ENCODE measurements around the gene SERPINI2. TPM values are rescaled to one million over a fixed set of nuclear protein-coding genes. Genes with fewer than 3 reads are reported as not detected.

Gene SERPINI2
- total and polyA plus RNA-seq, 2 donors (not counting 3 experiments of a cell fraction or from before 2014, with no cell fraction given), result not detected

DNA sequence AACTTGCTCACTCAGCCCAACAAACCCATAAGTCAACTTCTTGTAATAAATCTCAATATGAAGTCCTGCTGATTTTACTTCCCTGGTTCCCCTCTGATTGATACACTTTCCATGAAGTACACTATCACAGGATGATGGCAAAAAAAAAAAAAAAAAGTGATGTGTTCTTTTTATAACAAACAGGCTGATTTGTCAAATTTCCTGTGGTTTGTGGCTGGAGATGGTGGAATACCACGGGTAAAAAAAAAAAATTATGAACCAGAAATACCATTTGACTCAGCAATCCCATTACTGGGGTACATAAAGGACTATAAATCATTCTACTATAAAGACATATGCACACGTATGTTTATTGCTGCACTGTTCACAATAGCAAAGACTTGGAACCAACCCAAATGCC is 10.7 kb upstream of the SERPINI2 start:
- TF ChIP-seq GATA2 (IDR thresholded peaks at IDR 0.05; ENCODE audit: insufficient read depth, insufficient read length, low read depth, low read length), result no peak
- no peak for TF ChIP-seq FOS (IDR thresholded peaks at IDR 0.05; ENCODE audit: borderline replicate concordance, insufficient read depth, low read length)
- TF ChIP-seq EZH2 (IDR thresholded peaks at IDR 0.05; ENCODE audit: borderline replicate concordance, low read depth, low read length, severe bottlenecking), result no peak
- TF ChIP-seq, protein P1, sequence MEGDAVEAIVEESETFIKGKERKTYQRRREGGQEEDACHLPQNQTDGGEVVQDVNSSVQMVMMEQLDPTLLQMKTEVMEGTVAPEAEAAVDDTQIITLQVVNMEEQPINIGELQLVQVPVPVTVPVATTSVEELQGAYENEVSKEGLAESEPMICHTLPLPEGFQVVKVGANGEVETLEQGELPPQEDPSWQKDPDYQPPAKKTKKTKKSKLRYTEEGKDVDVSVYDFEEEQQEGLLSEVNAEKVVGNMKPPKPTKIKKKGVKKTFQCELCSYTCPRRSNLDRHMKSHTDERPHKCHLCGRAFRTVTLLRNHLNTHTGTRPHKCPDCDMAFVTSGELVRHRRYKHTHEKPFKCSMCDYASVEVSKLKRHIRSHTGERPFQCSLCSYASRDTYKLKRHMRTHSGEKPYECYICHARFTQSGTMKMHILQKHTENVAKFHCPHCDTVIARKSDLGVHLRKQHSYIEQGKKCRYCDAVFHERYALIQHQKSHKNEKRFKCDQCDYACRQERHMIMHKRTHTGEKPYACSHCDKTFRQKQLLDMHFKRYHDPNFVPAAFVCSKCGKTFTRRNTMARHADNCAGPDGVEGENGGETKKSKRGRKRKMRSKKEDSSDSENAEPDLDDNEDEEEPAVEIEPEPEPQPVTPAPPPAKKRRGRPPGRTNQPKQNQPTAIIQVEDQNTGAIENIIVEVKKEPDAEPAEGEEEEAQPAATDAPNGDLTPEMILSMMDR (IDR thresholded peaks at IDR 0.05; ENCODE audit: extremely low read depth in 1 of 2, insufficient read depth in 1 of 2, low read depth in 1 of 2, low read length in 2 of 2), result no peak
- TF ChIP-seq, protein P2, sequence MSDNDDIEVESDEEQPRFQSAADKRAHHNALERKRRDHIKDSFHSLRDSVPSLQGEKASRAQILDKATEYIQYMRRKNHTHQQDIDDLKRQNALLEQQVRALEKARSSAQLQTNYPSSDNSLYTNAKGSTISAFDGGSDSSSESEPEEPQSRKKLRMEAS (IDR thresholded peaks at IDR 0.05; ENCODE audit: insufficient read depth, insufficient read length), result no peak
- TF ChIP-seq POLR2AphosphoS5 (IDR thresholded peaks at IDR 0.05; ENCODE audit: insufficient read depth, low read depth, low read length), result no peak
- TF ChIP-seq MYC (IDR thresholded peaks at IDR 0.05; ENCODE audit: low read depth, low read length), result no peak
- TF ChIP-seq JUN (IDR thresholded peaks at IDR 0.05; ENCODE audit: borderline replicate concordance, insufficient read depth, insufficient read length, low read depth), result no peak
- no peak for TF ChIP-seq POLR2A (IDR thresholded peaks at IDR 0.05; ENCODE audit: low read depth, low read length)

More for the DNA sequence above, 10.7 kb upstream of the SERPINI2 start:
- no peak overlapping the region for H3K27ac ChIP-seq (ENCODE audit: insufficient read depth, low read depth, low read length)
- no peak overlapping the region for H2AFZ ChIP-seq (ENCODE audit: low read depth, low read length)
- no TSS peak for BruUV-seq (replicated peaks)
- no peaks in the 10 kb centered on the region for H3K79me2 ChIP-seq (ENCODE audit: control insufficient read depth, insufficient read depth, low read length)
- no peaks in the 10 kb centered on the region for H3K9me3 ChIP-seq (replicated peaks; ENCODE audit: control insufficient read depth, insufficient read depth, low read length)
- H3K36me3 ChIP-seq (ENCODE audit: control insufficient read depth in 2 of 2, extremely low read depth in 1 of 2, insufficient read depth in 2 of 2, low read length in 2 of 2), result no peaks in the 10 kb centered on the region
- FAIRE-seq (no peak), DNase-seq (ENCODE audit: low read depth, low spot score) (no peak)
- no peaks in the 10 kb centered on the region for H4K20me1 ChIP-seq (replicated peaks; ENCODE audit: control insufficient read depth, extremely low read depth, insufficient read depth, low read length)
- no peaks in the 10 kb centered on the region for H3K27me3 ChIP-seq (ENCODE audit: control insufficient read depth in 2 of 2, insufficient read depth in 2 of 2, low read length in 2 of 2)
- dilution Hi-C loops (cut with MboI; ENCODE audit: extremely low pct_ligation_motif_present, low sequenced_read_pairs), result no loop called here
- intact Hi-C loops (cut with micrococcal nuclease), result no loop called here
- no peak overlapping the region for H3K4me3 ChIP-seq (replicated peaks in 1 of 3; ENCODE audit: insufficient read depth in 1 of 3, low read depth in 1 of 3, low read length in 3 of 3)
- H3K4me2 ChIP-seq (ENCODE audit: insufficient read depth, low read length), result no peak overlapping the region
- no peaks in the 10 kb centered on the region for H3K9me1 ChIP-seq (replicated peaks; ENCODE audit: control insufficient read depth, extremely low read depth, insufficient read depth, low read length)
- no peak overlapping the region for H3K9ac ChIP-seq (replicated peaks; ENCODE audit: extremely low read depth, insufficient read depth, low read length)
- no peaks in the 10 kb centered on the region for H3K4me1 ChIP-seq (ENCODE audit: control insufficient read depth, extremely low read depth, insufficient read depth, low read length)
- ChIA-PET CTCF (no interaction called here), POLR2A (no interaction called here)
